Type B pancreatic cell (in vitro differentiated cells): ENCODE data around the gene PYY. TPM values are rescaled to one million over a fixed set of nuclear protein-coding genes. Genes with fewer than 3 reads are reported as not detected.

Source experiments
- DNase-seq: peaks from one replicate; pipeline ENCODE4 v3.0.0; 2021; ENCODE audit warnings: mixed read lengths; ENCODE audit not compliant: unreplicated experiment; ENCODE audit errors: extremely low spot score
- H3K27ac Mint-ChIP-seq: 2 replicates; pipeline ENCODE4 v1.8.0; 2021; ENCODE audit warnings: mild to moderate bottlenecking, mixed read lengths
- H3K27me3 Mint-ChIP-seq: 2 replicates; pipeline ENCODE4 v1.8.0; 2021; ENCODE audit warnings: mixed read lengths
- H3K36me3 Mint-ChIP-seq: 2 replicates; pipeline ENCODE4 v1.8.0; 2021; ENCODE audit warnings: mixed read lengths
- H3K4me1 Mint-ChIP-seq: one replicate; pipeline ENCODE4 v1.8.0; 2021; ENCODE audit warnings: mixed read lengths; ENCODE audit not compliant: unreplicated experiment
- H3K4me3 Mint-ChIP-seq: 2 replicates; pipeline ENCODE4 v1.8.0; 2021; ENCODE audit warnings: mild to moderate bottlenecking, mixed read lengths
- H3K9me3 Mint-ChIP-seq: 2 replicates; pipeline ENCODE4 v1.8.0; 2021; ENCODE audit warnings: mixed read lengths
- CTCF ChIP-seq: fragments of 200-600 bp; sonication (generic); conservative IDR thresholded peaks from 2 replicates; pipeline ENCODE4 v1.5.0; 2021; ENCODE audit warnings: antibody characterized with exemption, mild to moderate bottlenecking
- total RNA-seq: library from RNA; stranded (reverse); gene quantifications from 2 replicates; pipeline ENCODE4 v1.2.1, GENCODE V29; 2021; ENCODE audit warnings: low replicate concordance

Gene PYY
- total RNA-seq, 1 donor from 2014 or later, result 2.3 TPM

DNA sequence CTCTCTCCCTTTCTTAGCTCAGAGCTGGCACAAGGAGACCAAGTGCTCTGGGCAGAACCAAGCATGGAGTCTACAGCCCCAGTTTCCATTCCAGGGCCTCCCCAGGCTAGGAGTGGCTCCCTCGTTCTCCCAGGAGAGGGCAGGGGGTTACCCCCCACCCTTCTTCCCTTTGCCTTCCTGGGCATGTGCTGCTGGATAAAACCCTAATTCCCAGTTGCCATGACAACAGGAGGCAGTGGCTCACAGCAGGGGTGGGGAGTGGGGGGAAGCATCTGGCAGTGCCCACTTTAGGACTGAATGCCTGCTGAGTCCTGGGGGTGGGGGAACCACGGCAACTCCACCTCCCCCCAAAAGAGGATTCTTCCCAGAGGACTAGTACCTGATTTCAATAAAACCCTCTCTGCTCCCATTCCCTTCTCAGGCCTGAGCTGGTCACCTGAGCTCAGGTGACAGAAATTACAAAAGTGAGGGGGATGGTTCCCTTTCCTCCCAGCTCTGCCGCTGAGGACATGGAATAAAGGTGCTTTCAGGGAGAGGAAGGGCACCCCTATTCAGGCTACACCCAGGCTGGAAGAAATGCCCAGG is 48.2 kb downstream of the PYY start:
- peaks cover 32% of the 10 kb centered on the region for H3K4me1 Mint-ChIP-seq
- peak overlapping the region; percentile 88 for H3K4me3 Mint-ChIP-seq
- no peak for TF ChIP-seq CTCF
- H3K9me3 Mint-ChIP-seq, result no peaks in the 10 kb centered on the region
- peak overlapping the region; percentile 49 for H3K27ac Mint-ChIP-seq
- DNase-seq, result no peak
- H3K27me3 Mint-ChIP-seq, result peaks cover 54% of the 10 kb centered on the region
- H3K36me3 Mint-ChIP-seq, result no peaks in the 10 kb centered on the region

Other genes with a start within 250 kb of the PYY start
- 2.0 TPM in 1 of 2 replicates, not detected in the other for gene SOST, start 195.1 kb downstream of the PYY start, total RNA-seq
- 36.4 and 45.4 TPM in 2 replicates for gene DUSP3, start 175.0 kb downstream of the PYY start, total RNA-seq
- not detected in 2 replicates for gene CFAP97D1, start 173.5 kb downstream of the PYY start, total RNA-seq
- gene MPP3, start 120.8 kb downstream of the PYY start, total RNA-seq, result 3.8 and 7.8 TPM in 2 replicates
- gene CD300LG, start 106.8 kb downstream of the PYY start, total RNA-seq, result not detected in 2 replicates
- gene MPP2, start 46.4 kb downstream of the PYY start, total RNA-seq, result 5.2 and 18.5 TPM in 2 replicates
- 29.8 and 65.9 TPM in 2 replicates for gene PPY, start 11.5 kb downstream of the PYY start, total RNA-seq
- 1.9 and 2.1 TPM in 2 replicates for gene NAGS, start 50.7 kb upstream of the PYY start, total RNA-seq
- 33.8 and 34.4 TPM in 2 replicates for gene TMEM101, start 61.0 kb upstream of the PYY start, total RNA-seq
- gene LSM12, start 112.7 kb upstream of the PYY start, total RNA-seq, result 44.8 and 50.6 TPM in 2 replicates
- gene G6PC3, start 116.8 kb upstream of the PYY start, total RNA-seq, result 63.6 and 63.7 TPM in 2 replicates
- 43.3 and 48.9 TPM in 2 replicates for gene HDAC5, start 169.7 kb upstream of the PYY start, total RNA-seq
- gene HROB, start 188.0 kb upstream of the PYY start, total RNA-seq, result 5.4 and 10.6 TPM in 2 replicates
- gene ASB16, start 216.8 kb upstream of the PYY start, total RNA-seq, result 0.68 TPM in 1 of 2 replicates, not detected in the other
- 39.5 and 40.0 TPM in 2 replicates for gene TMUB2, start 233.0 kb upstream of the PYY start, total RNA-seq
- gene ATXN7L3, start 245.9 kb upstream of the PYY start, total RNA-seq, result 96.7 and 111 TPM in 2 replicates